HG03139 (cell line): ENCODE results near the gene ASIC3.
"Not testable (repeated sequence)": the region's sequence is repeated elsewhere in the genome, so short reads cannot be mapped to it uniquely, and the experiment has no call there.

Experiments
- ATAC-seq: cut with Tn5 transposase; IDR thresholded peaks from one replicate; pipeline ENCODE4 v1.9.1; 2021; ENCODE audit not compliant: unreplicated experiment

ASIC3 gene

GRCh38 chr7:151047976-151048815, at the start of gene ASIC3:
ASIC3 (plus strand) TSS chr7:151048531; CDS start chr7:151048886, 355 bp downstream.
- ATAC-seq, result no peak

DNA sequence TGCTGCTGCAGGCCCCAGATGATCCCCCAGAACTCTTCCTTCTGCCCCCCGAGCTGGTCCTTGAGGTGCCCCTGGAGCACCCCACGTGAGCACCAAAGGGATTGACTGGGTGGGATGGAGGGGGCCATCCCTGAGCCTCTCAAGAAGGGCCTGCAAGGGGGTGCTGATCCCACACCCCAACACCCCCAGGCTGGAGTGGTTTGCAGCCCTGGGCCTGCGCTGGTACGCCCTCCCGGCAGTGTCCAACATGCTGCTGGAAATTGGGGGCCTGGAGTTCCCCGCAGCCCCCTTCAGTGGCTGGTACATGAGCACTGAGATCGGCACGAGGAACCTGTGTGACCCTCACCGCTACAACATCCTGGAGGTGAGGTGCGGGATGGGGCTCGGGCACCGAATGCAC, 49.3 kb upstream of the ASIC3 start:
- ATAC-seq, result no peak

- ATAC-seq, result no peak
These were observed 48.7 kb upstream of the ASIC3 start for GRCh38 chr7:150999497-151000230.

DNA sequence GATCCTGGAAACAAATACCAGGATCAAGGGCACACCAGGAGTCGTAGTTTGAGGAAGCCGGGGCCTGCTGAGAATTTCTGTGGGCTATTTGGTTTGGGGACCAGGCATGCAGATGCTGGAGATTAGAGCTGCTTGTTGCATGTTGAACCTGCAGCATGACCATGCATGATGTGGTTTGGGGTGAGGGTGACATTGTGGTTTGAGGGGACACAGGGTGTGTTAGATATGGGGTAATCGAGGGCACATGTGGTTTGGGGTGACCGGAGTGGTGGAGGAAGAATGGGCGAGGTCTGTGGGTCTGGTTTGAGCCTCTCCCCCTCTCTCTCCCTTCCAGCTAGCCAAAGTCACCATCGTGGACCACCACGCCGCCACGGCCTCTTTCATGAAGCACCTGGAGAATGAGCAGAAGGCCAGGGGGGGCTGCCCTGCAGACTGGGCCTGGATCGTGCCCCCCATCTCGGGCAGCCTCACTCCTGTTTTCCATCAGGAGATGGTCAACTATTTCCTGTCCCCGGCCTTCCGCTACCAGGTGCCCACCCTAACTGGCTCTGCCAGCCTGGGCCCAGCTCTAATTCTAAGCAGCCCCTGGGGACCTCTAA, 47.3 kb upstream of the ASIC3 start:
- no peak for ATAC-seq

- no peak for ATAC-seq
These were observed 46.8 kb upstream of the ASIC3 start for GRCh38 chr7:151001546-151001945.

- ATAC-seq, result no peak
These were observed 44.8 kb upstream of the ASIC3 start for GRCh38 chr7:151003572-151003971.

DNA sequence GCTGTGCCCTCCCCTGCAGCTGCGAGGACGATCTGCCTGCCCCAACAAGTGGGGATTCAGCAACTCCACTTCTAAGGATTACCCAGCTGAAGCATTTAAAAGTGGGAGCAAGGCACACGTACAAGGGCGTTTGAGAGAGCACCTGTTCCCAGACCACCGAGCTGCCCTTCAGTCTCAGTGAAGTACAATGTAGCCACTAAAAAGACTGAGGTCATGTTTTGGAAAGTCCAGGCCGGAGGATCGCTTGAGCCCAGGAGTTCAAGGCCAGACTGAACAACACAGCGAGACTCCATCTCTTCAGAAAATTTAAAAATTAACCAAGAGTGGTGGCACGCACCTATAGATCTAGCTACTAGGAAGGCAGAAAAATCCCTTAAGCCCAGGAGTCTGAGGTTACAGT, 42.8 kb upstream of the ASIC3 start:
- ATAC-seq, result no peak

- no peak for ATAC-seq
These were observed 41.6 kb upstream of the ASIC3 start for GRCh38 chr7:151006590-151007300.

- ATAC-seq, result no peak
These were observed 40.8 kb upstream of the ASIC3 start for GRCh38 chr7:151007469-151007898.

GRCh38 chr7:151008143-151008510, 40.2 kb upstream of the ASIC3 start:
- no peak for ATAC-seq

GRCh38 chr7:151008511-151009323, 39.6 kb upstream of the ASIC3 start:
- peak; percentile 79 for ATAC-seq

GRCh38 chr7:151009327-151010036, 38.8 kb upstream of the ASIC3 start:
- ATAC-seq, result no peak

- no peak for ATAC-seq
These were observed 38.4 kb upstream of the ASIC3 start for GRCh38 chr7:151010037-151010306.

DNA sequence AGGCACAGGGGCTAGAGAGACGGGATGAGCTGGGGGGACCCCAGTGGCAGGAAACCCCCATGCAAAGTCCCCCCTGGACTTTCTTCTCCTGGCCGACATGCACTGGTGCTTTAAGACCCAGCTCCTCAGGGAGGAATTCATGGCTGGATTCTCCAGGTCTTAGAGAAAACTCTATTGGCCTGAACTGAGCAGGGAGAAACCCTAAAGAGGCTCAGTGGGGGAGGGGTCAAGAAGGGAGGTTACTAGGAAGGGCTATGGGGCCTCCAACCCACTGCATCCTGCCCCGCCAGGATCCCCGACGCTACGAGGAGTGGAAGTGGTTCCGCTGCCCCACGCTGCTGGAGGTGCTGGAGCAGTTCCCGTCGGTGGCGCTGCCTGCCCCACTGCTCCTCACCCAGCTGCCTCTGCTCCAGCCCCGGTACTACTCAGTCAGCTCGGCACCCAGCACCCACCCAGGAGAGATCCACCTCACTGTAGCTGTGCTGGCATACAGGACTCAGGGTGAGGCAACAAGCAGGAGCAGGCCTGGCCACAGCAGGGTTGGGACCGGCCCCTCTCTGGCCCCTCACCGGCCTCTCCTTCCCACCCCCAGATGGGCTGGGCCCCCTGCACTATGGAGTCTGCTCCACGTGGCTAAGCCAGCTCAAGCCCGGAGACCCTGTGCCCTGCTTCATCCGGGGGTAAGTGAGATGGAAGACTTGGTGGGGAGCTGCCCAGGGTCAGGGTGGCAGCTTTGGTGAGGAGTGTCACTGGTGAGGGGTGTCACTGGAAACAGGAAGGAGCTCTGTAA, 37.8 kb upstream of the ASIC3 start:
- no peak for ATAC-seq

DNA sequence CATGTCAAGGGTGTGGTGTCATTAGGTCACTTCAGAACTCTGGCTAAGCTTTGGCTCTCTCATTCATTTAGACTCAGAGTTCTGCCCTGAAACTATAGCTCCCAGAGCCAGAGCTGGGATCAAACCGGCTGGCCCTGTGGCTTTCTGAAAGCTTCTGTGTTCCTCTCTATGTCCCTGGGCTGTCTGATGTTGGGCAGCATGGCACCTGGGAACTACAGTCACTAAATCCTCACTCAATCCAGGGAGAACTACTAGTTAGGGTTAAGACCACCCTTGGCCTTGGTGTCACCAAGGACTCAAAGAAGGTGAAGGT, 37.3 kb upstream of the ASIC3 start:
- ATAC-seq, result no peak

- not testable (repeated sequence) for ATAC-seq
These were observed 36.7 kb upstream of the ASIC3 start for GRCh38 chr7:151011616-151012015.

- ATAC-seq, result no peak
These were observed 36.2 kb upstream of the ASIC3 start for GRCh38 chr7:151012031-151012692.

DNA sequence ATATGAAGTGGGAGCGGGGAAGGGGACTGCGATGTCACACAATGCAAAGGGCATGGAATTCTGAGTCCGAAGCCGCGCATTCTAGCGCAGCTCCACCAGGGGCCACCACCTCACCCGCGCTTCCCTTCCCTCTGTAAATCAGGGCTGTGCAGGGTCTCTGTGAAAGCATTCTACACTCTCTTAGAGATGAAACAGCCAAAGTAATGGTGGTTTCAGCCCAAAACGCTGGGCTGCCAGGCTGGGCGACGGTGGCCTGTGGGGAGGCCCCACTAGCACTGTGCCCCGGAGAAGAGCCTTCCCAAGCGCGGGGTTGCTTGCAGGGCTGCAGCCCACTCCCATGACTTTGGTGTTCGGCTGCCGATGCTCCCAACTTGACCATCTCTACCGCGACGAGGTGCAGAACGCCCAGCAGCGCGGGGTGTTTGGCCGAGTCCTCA, 35.4 kb upstream of the ASIC3 start:
- ATAC-seq, result no peak

DNA sequence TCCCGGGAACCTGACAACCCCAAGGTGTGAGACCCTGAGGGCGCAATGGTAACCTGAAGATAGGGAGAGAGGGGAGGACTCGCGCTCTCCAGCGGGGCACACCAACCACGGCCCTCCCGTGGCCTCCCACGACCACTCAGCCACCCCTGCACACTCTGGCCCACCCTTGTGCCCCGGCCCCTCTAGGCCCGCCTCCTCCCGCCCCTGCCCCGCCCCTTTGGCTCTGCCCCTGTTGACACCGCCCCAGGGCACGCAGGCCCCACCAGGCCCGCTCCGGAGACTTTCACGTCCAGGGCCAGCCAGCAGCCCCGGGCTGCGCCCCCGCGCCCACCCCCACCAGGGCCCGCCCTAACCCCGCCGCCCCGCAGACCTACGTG, 35.0 kb upstream of the ASIC3 start:
- no peak for ATAC-seq
